UCSD-AML1 (cell line): Measurements from ENCODE around the gene STIM1.
"Not testable (repeated sequence)": the region's sequence is repeated elsewhere in the genome, so short reads cannot be mapped to it uniquely, and the experiment has no call there.

Experiments
- DNase-seq: peaks from one replicate; lab custom pipeline; 2025; ENCODE audit not compliant: unreplicated experiment; lab: John Stamatoyannopoulos, UW

Gene STIM1

DNA sequence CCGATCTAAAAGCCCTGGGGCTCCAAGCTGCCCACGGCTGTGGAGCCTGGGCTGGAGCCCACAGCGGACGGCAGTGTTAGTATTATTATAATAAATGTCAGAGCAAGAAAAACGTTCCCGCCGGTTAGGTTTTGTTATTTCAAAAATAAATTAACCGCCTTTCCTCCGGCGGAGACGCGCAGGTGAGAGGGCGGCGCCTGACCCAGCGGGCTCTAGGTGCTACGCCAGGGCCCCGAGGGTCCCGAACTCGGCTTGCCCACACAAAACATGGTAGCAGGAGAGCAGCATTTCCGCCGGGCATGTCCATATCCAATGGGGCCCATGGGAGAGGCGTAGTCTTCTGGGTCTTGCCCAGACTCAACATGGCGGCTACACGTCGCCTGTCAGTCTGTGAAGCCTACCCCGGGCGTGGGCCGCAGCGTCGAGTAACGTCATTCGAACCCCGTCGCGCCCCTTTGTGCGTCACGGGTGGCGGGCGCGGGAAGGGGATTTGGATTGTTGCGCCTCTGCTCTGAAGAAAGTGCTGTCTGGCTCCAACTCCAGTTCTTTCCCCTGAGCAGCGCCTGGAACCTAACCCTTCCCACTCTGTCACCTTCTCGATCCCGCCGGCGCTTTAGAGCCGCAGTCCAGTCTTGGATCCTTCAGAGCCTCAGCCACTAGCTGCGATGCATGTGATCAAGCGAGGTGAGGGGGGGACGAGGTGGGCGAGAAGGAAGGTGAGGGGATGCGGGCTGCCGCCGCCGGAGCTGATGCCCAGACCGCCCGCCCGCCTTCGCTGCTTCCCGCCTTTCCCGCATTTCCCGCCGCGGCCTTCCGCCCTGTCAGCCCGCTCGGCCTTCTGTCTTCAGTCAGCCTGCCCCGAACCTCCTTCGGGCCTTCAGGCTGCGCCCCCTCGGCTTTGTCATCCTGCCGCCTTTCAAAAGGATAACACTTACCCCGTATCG lies 239.2 kb downstream of the STIM1 start, which contains the start of gene RRM1:
Gene RRM1, plus strand, starts transcription at position 452 of the 944 bp plus-strand sequence. Its CDS starts 214 bp downstream, at position 666.
- peak; percentile 95 for DNase-seq

DNA sequence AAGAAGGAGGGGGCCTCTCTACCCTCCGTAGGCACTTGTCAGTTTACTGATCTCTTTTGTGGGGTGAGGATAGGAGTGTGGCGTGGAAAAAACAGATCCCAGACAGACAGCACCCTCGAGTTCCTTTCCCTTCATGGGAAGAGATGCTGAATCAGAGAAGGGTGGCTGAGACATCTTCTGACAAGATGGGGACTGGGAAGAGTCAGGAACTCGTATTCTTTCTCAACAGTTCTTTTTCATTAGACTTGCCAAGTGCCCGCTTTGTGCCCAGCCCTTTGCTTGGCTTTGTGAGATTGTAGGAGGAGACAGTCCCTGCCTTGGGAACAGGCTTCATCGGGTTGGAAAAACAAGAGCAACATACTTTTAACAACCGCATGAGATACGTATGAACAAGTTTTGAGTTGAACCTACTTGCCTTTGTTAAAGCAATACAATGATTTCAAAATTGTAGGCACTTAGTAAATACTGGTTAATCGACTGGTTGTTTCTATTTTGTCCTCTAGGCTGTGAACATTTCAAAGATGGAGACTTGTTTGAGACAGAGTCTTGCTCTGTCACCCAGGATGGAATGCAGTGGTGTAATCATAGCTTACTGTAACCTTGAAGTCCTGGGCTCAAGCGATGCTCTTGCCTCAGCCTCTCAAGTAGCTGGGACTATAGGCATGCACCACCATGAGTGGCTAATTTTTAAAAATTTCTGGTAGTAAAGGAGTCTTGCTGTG lies 240.2 kb downstream of the STIM1 start:
- DNase-seq: no peak

DNA sequence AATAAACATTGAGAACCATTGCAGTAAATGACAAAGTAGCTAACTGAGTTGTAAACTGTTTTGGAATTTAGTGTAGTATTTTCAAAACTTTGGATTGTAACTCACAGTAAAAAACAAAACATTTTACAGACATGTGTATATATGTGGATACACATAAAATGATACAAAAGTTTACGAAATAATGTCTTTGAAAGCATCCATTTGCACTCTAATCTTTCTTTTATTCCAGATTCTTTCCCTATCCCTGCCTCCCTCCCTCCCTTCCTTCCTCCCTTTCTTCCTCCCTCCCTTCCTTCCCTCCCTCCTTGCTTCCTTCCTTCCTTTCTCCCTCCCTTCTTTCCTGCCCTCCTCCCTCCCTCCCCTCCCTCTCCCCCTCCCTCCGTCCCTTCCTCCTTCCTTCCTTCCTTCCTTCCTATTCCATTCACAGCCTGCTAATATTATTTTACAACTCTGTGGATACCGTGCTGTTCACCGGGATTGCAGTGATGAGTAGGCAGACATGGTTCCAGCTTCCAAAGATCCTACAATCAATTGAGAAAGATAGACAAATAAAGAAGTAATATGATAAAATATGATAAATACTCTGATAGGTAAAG lies 242.7 kb downstream of the STIM1 start:
- no peak for DNase-seq

DNA sequence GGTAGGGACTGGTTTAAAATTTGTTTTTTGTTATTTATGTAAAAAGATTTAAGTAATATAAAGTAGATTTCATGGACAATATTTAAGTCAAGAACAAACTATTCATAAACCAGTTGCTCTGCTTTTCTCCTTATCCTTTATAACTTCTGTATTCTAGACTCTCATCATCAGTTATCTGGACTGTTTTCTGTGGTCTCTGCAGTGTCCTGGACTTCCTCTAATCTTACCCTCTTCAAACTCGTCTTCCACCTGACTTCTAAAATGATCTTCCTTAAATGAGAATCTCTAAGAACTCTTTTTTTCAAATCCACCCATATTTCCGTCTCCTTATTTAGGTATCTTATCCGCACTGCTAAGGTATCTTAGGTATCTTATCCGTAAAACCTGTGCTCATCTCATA lies 247.2 kb downstream of the STIM1 start:
- no peak for DNase-seq

DNA sequence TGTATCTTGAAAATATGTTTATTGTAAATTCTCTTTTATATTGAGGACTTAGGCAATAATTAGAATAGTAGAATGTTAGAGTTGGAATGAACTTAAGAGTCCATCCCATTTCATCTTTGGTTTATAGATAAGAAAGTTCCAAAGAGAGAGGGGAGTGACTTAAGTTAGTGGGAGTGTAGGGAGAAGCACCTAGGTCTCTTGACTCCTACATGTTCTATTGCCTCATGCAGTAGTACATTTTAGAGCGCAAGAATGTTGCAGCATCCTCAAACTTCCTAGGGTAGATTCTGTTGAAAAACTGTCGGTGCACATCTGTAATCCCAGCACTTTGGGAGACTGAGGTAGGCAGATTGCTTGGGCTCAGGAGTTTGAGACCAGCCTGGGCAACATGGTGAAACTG lies 247.8 kb downstream of the STIM1 start:
- no peak for DNase-seq

DNA sequence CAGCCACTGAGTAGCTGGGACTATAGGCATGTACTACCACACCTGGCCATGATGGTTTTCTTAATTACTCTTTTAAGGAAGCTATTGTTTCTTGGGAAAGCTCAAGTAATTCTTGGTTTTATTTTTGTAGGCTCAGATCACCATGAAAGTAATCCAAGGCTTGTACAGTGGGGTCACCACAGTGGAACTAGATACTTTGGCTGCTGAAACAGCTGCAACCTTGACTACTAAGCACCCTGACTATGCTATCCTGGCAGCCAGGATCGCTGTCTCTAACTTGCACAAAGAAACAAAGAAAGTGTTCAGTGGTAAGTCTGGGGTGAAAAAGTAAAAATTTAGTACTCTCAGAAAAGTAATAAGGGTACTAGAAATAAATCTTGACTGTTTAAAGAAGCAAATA lies 250.5 kb downstream of the STIM1 start:
- no peak for DNase-seq

DNA sequence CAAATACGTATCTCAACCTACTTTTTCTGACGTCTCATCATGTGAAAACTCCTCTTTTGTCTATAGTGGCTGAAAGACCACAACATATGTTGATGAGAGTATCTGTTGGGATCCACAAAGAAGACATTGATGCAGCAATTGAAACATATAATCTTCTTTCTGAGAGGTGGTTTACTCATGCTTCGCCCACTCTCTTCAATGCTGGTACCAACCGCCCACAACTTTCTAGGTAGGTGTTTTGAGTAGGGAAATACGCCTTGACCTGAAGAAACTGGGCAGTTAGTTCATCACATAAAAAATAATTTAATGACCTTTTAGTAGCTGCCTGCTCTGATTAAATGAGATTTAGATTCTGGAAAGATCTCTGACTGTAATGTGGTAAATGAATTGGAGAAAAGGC lies 256.4 kb downstream of the STIM1 start:
- DNase-seq: no peak

DNA sequence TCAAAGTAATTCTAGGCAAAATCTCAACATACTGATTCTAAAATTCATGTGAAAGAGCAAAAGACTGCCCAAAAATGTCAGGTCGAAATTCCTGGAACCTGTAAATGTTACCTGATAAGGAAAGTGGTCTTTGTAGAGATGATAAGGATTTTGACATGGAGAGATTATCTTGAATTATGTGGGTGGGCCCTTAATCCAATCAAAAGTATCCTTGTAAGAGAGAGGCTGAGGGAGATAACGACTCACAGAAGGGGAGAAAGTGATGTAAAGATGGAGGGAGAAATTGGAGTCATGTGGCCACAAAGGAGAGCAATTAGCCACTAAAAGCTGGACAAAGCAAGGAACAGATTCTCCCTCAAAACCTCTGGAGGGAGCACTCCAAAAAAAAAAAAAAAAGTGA lies 259.7 kb downstream of the STIM1 start:
- no peak for DNase-seq

DNA sequence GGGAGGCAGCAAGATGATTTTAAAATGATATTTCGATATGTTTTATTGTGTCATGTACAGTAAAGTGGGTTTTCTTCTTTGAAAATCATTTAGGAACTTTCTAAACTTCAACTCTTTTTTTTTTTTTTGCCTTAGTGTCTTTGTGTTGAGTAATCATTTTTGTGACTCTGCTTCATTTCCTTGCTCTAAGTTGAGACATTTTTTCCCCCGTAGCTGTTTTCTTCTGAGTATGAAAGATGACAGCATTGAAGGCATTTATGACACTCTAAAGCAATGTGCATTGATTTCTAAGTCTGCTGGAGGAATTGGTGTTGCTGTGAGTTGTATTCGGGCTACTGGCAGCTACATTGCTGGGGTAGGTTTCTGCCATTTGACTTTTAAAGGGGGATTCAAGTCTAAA lies 262.6 kb downstream of the STIM1 start:
- no peak for DNase-seq

DNA sequence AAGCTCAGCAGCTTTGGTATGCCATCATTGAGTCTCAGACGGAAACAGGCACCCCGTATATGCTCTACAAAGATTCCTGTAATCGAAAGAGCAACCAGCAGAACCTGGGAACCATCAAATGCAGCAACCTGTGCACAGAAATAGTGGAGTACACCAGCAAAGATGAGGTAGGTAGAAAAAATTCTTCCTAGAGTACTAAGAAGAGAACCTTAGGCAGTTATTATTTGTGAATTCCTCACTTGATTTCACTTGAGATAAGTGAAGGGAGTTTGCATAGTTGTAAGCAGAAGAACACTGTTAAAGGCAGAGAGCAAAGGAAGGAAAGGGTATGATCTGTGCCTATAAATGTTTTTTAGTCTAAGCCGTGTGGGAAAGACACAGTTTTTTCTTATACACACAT lies 267.8 kb downstream of the STIM1 start:
- no peak for DNase-seq

DNA sequence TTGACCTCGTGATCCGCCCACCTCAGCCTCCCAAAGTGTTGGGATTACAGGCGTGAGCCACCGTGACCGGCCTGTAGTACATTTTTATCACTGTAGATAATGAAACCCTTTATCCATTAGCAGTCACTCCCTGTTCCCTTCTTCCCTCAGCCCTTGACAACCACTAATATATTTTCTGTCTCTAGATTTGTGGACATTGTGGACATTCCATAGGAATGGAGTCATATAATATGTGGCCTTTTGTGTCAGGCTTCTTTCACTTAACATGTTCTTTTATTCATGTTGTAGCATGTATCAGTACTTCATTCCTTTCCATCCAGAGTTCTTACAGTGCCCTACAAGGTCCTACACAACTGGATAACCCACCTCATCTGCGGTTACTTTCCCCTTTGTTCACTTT lies 269.7 kb downstream of the STIM1 start:
- DNase-seq: no peak

DNA sequence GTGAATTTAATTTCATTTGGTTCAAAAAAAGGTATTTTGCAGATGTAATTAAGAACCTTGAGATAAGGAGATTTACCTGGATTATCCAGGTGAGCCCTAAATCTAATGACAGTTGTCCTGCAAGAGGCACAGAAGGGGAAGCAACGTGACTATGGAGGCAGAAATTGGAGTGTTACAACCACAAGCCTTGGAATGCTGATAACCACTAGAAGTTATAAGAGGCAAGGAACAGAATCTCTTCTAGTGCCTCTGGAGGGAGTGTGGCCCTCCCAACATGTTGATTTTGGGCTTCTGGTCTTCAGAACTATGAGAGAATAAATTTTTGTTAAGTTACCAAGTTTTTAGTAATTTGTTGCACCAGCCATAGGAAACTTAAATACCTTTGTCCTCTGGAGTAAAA lies 271.9 kb downstream of the STIM1 start:
- no peak for DNase-seq

DNA sequence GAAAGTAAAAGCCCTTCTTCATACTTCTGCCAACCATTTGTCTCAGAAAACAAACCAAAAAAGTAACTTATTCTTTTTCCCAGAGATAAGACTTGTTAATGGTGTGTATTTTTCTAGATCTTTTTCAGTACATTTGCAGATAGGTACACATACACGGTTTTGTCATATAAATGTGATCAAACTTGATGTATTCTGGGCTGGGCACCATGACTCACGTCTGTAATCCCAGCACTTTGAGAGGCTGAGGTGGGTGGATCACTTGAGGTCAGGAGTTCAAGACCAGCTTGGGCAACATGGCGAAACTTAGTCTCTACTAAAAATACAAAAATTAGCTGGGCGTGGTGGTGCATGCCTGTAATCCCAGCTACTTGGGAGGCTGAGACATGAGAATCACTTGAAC lies 274.8 kb downstream of the STIM1 start:
- not testable (repeated sequence) for DNase-seq

DNA sequence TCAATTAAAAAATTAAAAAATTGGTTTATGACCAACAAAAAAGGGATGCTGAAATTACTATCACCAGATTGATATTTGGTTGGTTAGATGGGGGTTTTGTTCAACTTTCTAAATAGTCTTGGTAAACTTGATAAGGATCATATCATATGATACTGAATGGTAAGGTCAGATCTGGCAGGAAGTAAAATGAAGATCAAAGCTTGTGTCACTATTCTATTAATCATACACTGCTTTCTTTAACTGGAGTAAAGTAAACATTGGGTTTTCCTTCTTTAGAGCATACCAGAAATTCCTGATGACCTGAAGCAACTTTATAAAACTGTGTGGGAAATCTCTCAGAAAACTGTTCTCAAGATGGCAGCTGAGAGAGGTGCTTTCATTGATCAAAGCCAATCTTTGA lies 279.3 kb downstream of the STIM1 start:
- no peak for DNase-seq

DNA sequence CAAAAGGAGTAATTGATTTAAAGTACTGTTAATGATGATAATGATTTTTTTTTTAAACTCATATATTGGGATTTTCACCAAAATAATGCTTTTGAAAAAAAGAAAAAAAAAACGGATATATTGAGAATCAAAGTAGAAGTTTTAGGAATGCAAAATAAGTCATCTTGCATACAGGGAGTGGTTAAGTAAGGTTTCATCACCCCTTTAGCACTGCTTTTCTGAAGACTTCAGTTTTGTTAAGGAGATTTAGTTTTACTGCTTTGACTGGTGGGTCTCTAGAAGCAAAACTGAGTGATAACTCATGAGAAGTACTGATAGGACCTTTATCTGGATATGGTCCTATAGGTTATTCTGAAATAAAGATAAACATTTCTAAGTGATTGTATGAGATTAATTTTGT lies 283.0 kb downstream of the STIM1 start:
- no peak for DNase-seq

DNA sequence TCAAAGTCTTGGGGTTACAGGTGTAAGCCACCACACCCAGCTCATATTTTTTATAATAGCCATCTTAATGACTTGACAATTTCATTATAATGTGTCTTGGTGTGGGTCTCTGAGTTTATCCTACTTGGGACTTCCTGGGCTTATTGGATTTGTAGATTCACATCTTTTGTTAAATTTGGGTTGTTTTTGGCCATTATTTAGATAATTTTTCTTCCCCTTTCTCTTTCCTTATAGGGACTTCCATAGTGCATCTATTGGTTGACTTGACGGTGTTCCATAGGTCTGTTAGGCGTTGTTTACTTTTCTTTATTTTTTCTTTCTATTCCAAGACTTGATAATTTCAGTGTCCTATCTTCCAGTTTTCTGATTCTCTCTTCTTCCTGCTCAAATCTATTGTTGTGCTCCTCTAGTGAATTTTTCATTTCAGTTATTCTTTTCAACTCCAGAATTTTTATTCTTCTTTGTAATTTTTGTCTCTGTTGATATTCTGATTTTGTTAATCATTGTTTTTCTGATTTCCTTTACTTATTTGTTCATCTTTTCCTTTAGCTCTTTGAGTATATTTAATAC lies 284.7 kb downstream of the STIM1 start:
- no peak for DNase-seq
